Thymus (tissue), 11 donors: ENCODE data around the gene PYROXD2. TPM values are rescaled to one million over a fixed set of nuclear protein-coding genes. Genes with fewer than 3 reads are reported as not detected.

Source experiments
- DNase-seq, 9 donors: peaks; one replicate each; pipeline ENCODE4 v3.0.0-alpha.2; 2013; ENCODE audit warnings: low spot score in 9 of 9, low read depth in 6 of 9, missing footprints in 1 of 9
- H3K27ac ChIP-seq, 2 donors: one replicate each; pipeline ENCODE4 v1.5.1; 2013; ENCODE audit warnings: control low read depth in 1 of 2, low read depth in 1 of 2, low read length in 1 of 2, mild to moderate bottlenecking in 1 of 2, moderate library complexity in 1 of 2
- H3K27me3 ChIP-seq, 2 donors: one replicate each; pipeline ENCODE4 v1.5.1; 2013; ENCODE audit warnings: low read length in 1 of 2; ENCODE audit not compliant: control insufficient read depth in 2 of 2, insufficient read depth in 1 of 2
- H3K36me3 ChIP-seq, 2 donors: one replicate each; pipeline ENCODE4 v1.5.1; 2013; ENCODE audit warnings: low read length in 1 of 2, mild to moderate bottlenecking in 1 of 2, moderate library complexity in 1 of 2; ENCODE audit not compliant: control insufficient read depth in 2 of 2, insufficient read depth in 2 of 2
- H3K4me1 ChIP-seq, 2 donors: one replicate each; pipeline ENCODE4 v1.5.1; 2013; ENCODE audit warnings: low read length in 2 of 2; ENCODE audit not compliant: control insufficient read depth in 2 of 2, insufficient read depth in 2 of 2
- H3K4me3 ChIP-seq, 2 donors: one replicate each; pipeline ENCODE4 v1.5.1; 2013; ENCODE audit warnings: low read length in 2 of 2, control low read depth in 1 of 2, mild to moderate bottlenecking in 1 of 2
- H3K9me3 ChIP-seq, 2 donors: one replicate each; pipeline ENCODE4 v1.5.1; 2013; ENCODE audit warnings: low read length in 1 of 2, mild to moderate bottlenecking in 1 of 2; ENCODE audit not compliant: control insufficient read depth in 2 of 2, insufficient read depth in 1 of 2
- WGBS: extraction: QIAGEN DNeasy Blood & Tissue Kit; methylation state at CpG from one replicate; pipeline ENCODE4 v1.1.7; 2013; 5-methylcytosine and 5-hydroxymethylcytosine counted together
- polyA plus RNA-seq: library from polyadenylated mRNA; stranded (reverse); fragments of 200-250 nt; gene quantifications from one replicate; pipeline ENCODE4 v1.2.3, GENCODE V29; 2013
- total RNA-seq: library from RNA; stranded (reverse); fragments of 120-200 nt; gene quantifications from one replicate; pipeline ENCODE4 v1.2.4, GENCODE V29; 2013
- donor health status: healthy.

Gene PYROXD2
- total and polyA plus RNA-seq, 2 donors: 2.0 to 17.8 TPM

DNA sequence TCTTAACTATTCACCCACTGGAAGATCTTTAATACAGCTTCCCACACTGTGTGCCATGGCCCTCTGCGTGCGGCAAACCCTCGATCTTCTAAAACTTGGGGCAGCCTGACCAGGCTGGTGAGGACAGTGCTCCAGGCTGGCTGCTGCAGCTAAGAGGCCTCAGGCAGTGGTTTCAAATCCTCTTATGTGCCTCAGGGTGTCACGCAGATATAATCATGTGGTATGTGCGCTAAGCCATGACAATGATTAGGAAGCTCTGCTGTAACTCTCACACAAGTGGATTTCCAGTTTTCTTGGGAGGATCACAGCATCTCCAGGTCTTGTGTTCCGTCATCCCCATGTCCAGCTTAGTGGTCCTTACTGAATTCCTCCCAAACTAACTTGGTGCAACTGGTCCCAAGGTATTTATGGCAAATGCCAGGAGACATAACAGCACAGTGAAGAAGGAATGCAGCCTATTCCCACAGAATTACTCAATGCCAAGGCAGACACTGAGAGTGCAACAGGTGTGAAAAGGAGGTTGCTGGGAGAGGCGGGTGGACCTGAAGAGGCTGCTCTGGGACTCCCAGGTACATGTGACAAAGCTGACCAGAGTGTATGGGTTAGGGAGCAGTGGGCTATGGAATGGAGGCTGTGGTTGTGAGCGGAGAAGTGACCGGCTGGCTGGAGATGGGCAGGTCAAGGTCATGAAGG, 29.5 kb upstream of the PYROXD2 start:
- Histone ChIP-seq H3K4me3 (no peak overlapping the region), H3K27me3 (no peaks in the 10 kb centered on the region), H3K9me3 (no peaks in the 10 kb centered on the region), H3K4me1 (peaks cover 4 to 9% of the 10 kb centered on the region in 2 donors), H3K27ac (no peak overlapping the region), H3K36me3 (peaks cover 25% of the 10 kb centered on the region in 2 donors)
- DNase-seq: no peak
- 97% methylated on average over 9 of the region's 9 CpGs for WGBS

DNA sequence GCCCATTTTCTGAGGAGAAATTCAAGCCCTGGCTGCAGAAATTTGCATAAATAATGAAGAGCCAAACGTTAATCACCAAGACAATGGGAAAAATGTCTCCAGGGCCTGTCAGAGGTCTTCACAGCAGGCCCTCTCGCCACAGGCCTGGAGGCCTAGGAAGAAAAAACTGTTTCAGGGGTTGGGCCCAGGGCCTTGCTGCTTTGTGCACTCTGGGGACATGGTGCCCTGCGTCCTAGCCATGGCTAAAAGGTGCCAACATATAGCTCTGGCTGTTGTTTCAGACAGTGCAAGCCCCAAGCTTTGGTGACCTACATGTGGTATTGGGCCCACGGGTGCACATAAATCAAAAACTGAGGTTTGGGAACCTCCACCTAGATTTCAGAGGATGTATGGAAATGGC, 23.7 kb upstream of the PYROXD2 start:
- H3K4me3 ChIP-seq: no peak overlapping the region
- peaks cover 39 to 42% of the 10 kb centered on the region in 2 donors for H3K36me3 ChIP-seq
- WGBS: 98% methylated on average over 4 of the region's 4 CpGs
- H3K27me3 ChIP-seq: no peaks in the 10 kb centered on the region
- DNase-seq: no peak
- no peaks in the 10 kb centered on the region for H3K4me1 ChIP-seq
- no peak overlapping the region for H3K27ac ChIP-seq
- peaks cover 0 to 5% of the 10 kb centered on the region in 2 donors for H3K9me3 ChIP-seq

GRCh38 chr10:98436704-98437103, 21.7 kb upstream of the PYROXD2 start:
- no peak overlapping the region for H3K27ac ChIP-seq
- no peaks in the 10 kb centered on the region for H3K4me1 ChIP-seq
- peaks cover 44 to 45% of the 10 kb centered on the region in 2 donors for H3K36me3 ChIP-seq
- no peak overlapping the region for H3K4me3 ChIP-seq
- WGBS: 98% methylated on average over 4 of the region's 4 CpGs
- no peaks in the 10 kb centered on the region for H3K27me3 ChIP-seq
- no peak for DNase-seq
- peaks cover 0 to 5% of the 10 kb centered on the region in 2 donors for H3K9me3 ChIP-seq

DNA sequence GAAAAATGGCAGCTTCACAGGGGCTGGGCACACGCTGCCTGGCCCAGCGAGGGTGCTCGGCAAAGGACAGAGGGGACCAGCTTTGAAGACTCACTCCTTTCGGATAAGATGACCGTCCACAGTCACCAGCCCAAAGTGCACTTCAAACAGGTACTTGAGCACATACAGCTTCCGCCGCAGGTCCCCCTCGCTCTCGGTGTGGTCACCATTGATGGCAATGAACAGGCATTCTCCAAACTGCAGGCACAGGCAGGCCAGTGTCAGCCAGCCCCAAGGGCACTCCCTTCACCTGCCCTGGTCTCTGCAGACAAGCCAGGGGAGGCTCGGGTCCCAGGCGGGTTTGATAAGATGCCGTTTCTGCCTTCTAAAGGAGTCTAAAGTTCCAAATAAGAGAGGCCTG, 20.2 kb upstream of the PYROXD2 start:
- Histone ChIP-seq H3K4me1 (no peaks in the 10 kb centered on the region), H3K27ac (no peak overlapping the region), H3K27me3 (no peaks in the 10 kb centered on the region), H3K36me3 (peaks cover 56 to 58% of the 10 kb centered on the region in 2 donors), H3K9me3 (peaks cover 0 to 5% of the 10 kb centered on the region in 2 donors), H3K4me3 (no peak overlapping the region)
- DNase-seq: no peak
- 98% methylated on average over 12 of the region's 12 CpGs for WGBS

GRCh38 chr10:98433881-98434732, 19.1 kb upstream of the PYROXD2 start:
- DNase-seq: no peak
- Histone ChIP-seq H3K4me1 (no peaks in the 10 kb centered on the region), H3K4me3 (no peak overlapping the region), H3K9me3 (peaks cover 0 to 5% of the 10 kb centered on the region in 2 donors), H3K27ac (no peak overlapping the region), H3K27me3 (no peaks in the 10 kb centered on the region), H3K36me3 (peaks cover 62 to 65% of the 10 kb centered on the region in 2 donors)
- WGBS: 98% methylated on average over 21 of the region's 21 CpGs

DNA sequence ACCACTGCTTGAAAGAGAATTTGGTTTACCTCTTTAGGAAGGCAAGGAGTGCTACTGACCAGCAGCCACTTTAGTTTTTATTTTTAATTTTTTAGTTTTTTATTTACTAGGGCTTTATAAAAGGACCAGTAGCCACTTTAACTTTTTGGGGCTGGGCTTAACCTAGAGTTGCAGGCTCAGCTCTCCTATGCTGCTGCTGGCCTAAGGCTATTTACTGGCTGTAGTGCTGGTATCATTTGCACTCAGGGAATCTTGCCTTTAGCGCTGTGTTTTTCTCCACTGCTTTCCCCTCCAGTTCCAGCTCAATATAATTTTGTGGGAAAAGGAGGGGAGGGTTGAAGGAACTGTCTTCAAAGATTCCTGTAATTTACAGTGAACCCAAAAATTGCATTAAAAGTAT, 18.4 kb upstream of the PYROXD2 start:
- no peak overlapping the region for H3K27ac ChIP-seq
- H3K27me3 ChIP-seq: no peaks in the 10 kb centered on the region
- DNase-seq: no peak
- H3K4me1 ChIP-seq: no peaks in the 10 kb centered on the region
- WGBS: 98% methylated on average over 1 of the region's 1 CpG
- no peak overlapping the region for H3K4me3 ChIP-seq
- peaks cover 64 to 66% of the 10 kb centered on the region in 2 donors for H3K36me3 ChIP-seq
- peaks cover 0 to 5% of the 10 kb centered on the region in 2 donors for H3K9me3 ChIP-seq

- Histone ChIP-seq H3K4me3 (no peak overlapping the region), H3K27ac (no peak overlapping the region), H3K27me3 (no peaks in the 10 kb centered on the region), H3K4me1 (no peaks in the 10 kb centered on the region), H3K36me3 (peaks cover 71 to 74% of the 10 kb centered on the region in 2 donors), H3K9me3 (peaks cover 0 to 5% of the 10 kb centered on the region in 2 donors)
- 98% methylated on average over 1 of the region's 1 CpG for whole genome bisulfite sequencing
- no peak for DNase-seq
Observed at GRCh38 chr10:98432330-98432729, 17.3 kb upstream of the PYROXD2 start.

DNA sequence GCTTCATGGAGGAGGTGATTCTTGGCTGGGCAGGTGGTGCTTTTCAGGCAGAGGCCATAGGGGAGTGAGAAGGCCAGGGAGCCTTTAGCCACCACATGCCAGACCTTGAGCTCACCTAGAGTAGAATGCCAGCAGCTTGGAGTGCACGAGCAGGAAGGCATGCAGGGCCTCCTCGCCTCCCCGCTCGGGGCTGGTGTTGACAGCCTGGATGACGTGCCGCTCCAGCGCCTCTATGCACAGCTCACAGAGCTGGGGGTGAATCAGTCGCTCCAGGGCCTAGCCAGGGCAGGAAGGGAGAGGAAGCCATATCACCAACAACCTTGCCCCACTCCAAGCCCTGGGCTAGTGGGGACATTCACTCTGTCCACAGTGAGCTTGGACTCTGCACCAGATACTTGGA, 16.0 kb upstream of the PYROXD2 start:
- peaks cover 75 to 79% of the 10 kb centered on the region in 2 donors for H3K36me3 ChIP-seq
- peaks cover 0 to 5% of the 10 kb centered on the region in 2 donors for H3K9me3 ChIP-seq
- no peaks in the 10 kb centered on the region for H3K4me1 ChIP-seq
- DNase-seq: no peak
- no peak overlapping the region for H3K27ac ChIP-seq
- no peaks in the 10 kb centered on the region for H3K27me3 ChIP-seq
- no peak overlapping the region for H3K4me3 ChIP-seq
- 99% methylated on average over 8 of the region's 8 CpGs for WGBS

GRCh38 chr10:98430427-98430826, 15.4 kb upstream of the PYROXD2 start:
- Histone ChIP-seq H3K27ac (no peak overlapping the region), H3K4me3 (no peak overlapping the region), H3K9me3 (peaks cover 0 to 5% of the 10 kb centered on the region in 2 donors), H3K4me1 (no peaks in the 10 kb centered on the region), H3K36me3 (peaks cover 76% of the 10 kb centered on the region in 2 donors), H3K27me3 (no peaks in the 10 kb centered on the region)
- DNase-seq: no peak
- WGBS: 98% methylated on average over 8 of the region's 8 CpGs
